DMS53 treated with DMSO at 0.1 percent for 48 hours (cell line): ENCODE data around the gene ST3GAL3.

Source experiments
- DNase-seq: peaks from one replicate; lab custom pipeline; 2025; ENCODE audit not compliant: unreplicated experiment; lab: John Stamatoyannopoulos, UW

ST3GAL3 gene

GRCh38 chr1:43783671-43784205 is 76.4 kb downstream of the ST3GAL3 start:
- DNase-seq: peak; percentile 50

GRCh38 chr1:43786201-43786958 is 79.0 kb downstream of the ST3GAL3 start:
- DNase-seq: no peak

GRCh38 chr1:43786960-43787359 is 79.6 kb downstream of the ST3GAL3 start:
- no peak for DNase-seq

GRCh38 chr1:43789604-43790550 is 82.5 kb downstream of the ST3GAL3 start:
- no peak for DNase-seq

GRCh38 chr1:43791243-43791642 is 83.9 kb downstream of the ST3GAL3 start:
- no peak for DNase-seq

- no peak for DNase-seq
These were observed 88.8 kb downstream of the ST3GAL3 start for GRCh38 chr1:43796111-43796581.

- DNase-seq: no peak
These were observed 90.6 kb downstream of the ST3GAL3 start for GRCh38 chr1:43797891-43798290.

- DNase-seq: no peak
These were observed 92.6 kb downstream of the ST3GAL3 start for GRCh38 chr1:43799656-43800635.

- no peak for DNase-seq
These were observed 93.4 kb downstream of the ST3GAL3 start for GRCh38 chr1:43800771-43801170.

GRCh38 chr1:43801203-43801602 is 93.9 kb downstream of the ST3GAL3 start:
- no peak for DNase-seq

- no peak for DNase-seq
These were observed 95.1 kb downstream of the ST3GAL3 start for GRCh38 chr1:43802356-43802980.

GRCh38 chr1:43803105-43803504 is 95.8 kb downstream of the ST3GAL3 start:
- DNase-seq: no peak

- DNase-seq: no peak
These were observed 96.3 kb downstream of the ST3GAL3 start for GRCh38 chr1:43803646-43804045.

GRCh38 chr1:43804569-43804968 is 97.2 kb downstream of the ST3GAL3 start:
- no peak for DNase-seq

GRCh38 chr1:43805340-43805739 is 98.0 kb downstream of the ST3GAL3 start:
- no peak for DNase-seq

GRCh38 chr1:43806183-43806582 is 98.8 kb downstream of the ST3GAL3 start:
- DNase-seq: no peak

GRCh38 chr1:43809097-43809673 is 101.8 kb downstream of the ST3GAL3 start:
- DNase-seq: no peak

- no peak for DNase-seq
These were observed 105.2 kb downstream of the ST3GAL3 start for GRCh38 chr1:43812579-43812978.

GRCh38 chr1:43814401-43814800 is 107.1 kb downstream of the ST3GAL3 start:
- DNase-seq: no peak
